HCT116 (cell line): ENCODE measurements around the gene BLOC1S3. TPM values are rescaled to one million over a fixed set of nuclear protein-coding genes. Genes with fewer than 3 reads are reported as not detected.

Source experiments
- ATAC-seq: fragments of 200-7000 bp; cut with Tn5 transposase; 2 replicates; pipeline ENCODE4 v1.9.1; 2020; ENCODE audit warnings: mild to moderate bottlenecking, moderate library complexity
- BruUV-seq: library from RNA; stranded (reverse); fragments of 400-500 nt; replicated peaks from 2 replicates; lab custom pipeline; 2021; lab: Mats Ljungman, UMichigan
- CTCF ChIA-PET: fragments of 300-600 bp; sonication (Branson Sonifier 250); formaldehyde crosslinking; loops from one replicate; lab custom pipeline; 2021; ENCODE audit warnings: antibody characterized with exemption; lab: Charles Lee
- POLR2A ChIA-PET: fragments of 300-600, 350-600 bp; sonication (Branson Sonifier 250); formaldehyde crosslinking; loops from one replicate; lab custom pipeline; 2021; ENCODE audit warnings: antibody characterized with exemption; lab: Charles Lee
- RAD21 ChIA-PET, 2 experiments: fragments of 300-600 bp; sonication (Branson Sonifier 250); formaldehyde crosslinking; loops; one replicate each; lab custom pipeline; 2023; ENCODE audit warnings: low total read pairs in 2 of 2; ENCODE audit not compliant: uncharacterized antibody in 2 of 2, unreplicated experiment in 2 of 2, low non-redundant PET in 1 of 2; lab: Charles Lee
- DNase-seq: peaks from one replicate; pipeline ENCODE4 v3.0.0-alpha.2; 2010; ENCODE audit warnings: low read depth, low spot score
- H2AFZ ChIP-seq: fragments of 200-600 bp; shearing (Covaris generic), sonication (generic); 2 replicates; pipeline ENCODE4 v1.6.1; 2017; ENCODE audit warnings: low read depth, mixed run types, mixed read lengths, antibody characterized with exemption, low read length; ENCODE audit not compliant: poor library complexity, severe bottlenecking
- H3K27ac ChIP-seq: 2 replicates; pipeline ENCODE4 v1.5.1; 2012; ENCODE audit warnings: low read depth, low read length
- H3K27me3 ChIP-seq: fragments of 200-600 bp; sonication (generic); 2 replicates; pipeline ENCODE4 v1.6.1; 2016; ENCODE audit warnings: mixed run types, low read length, mixed read lengths; ENCODE audit not compliant: insufficient read depth
- H3K36me3 ChIP-seq, 2 experiments: fragments of 200-500 bp in 1 of 2; fragments of 200-600 bp in 1 of 2; sonication (Bioruptor generic) in 1 of 2; sonication (generic) in 1 of 2; 2 replicates each; pipeline versions ENCODE4 v1.5.1 to v1.6.1; 2014 to 2016; ENCODE audit warnings: low read length in 2 of 2, inconsistent platforms in 1 of 2, mixed read lengths in 1 of 2, mixed run types in 1 of 2; ENCODE audit not compliant: insufficient read depth in 2 of 2, control insufficient read depth in 1 of 2
- H3K4me1 ChIP-seq, 2 experiments: fragments of 200-600 bp in 1 of 2; sonication (generic) in 1 of 2; 2 replicates each; pipeline versions ENCODE4 v1.5.1 to v1.6.1; 2012 to 2017; ENCODE audit warnings: low read length in 2 of 2, inconsistent platforms in 1 of 2, mild to moderate bottlenecking in 1 of 2, mixed read lengths in 1 of 2, mixed run types in 1 of 2, moderate library complexity in 1 of 2; ENCODE audit not compliant: insufficient read depth in 2 of 2, control insufficient read depth in 1 of 2
- H3K4me2 ChIP-seq: fragments of 200-600 bp; sonication (generic); 2 replicates; pipeline ENCODE4 v1.6.1; 2017; ENCODE audit warnings: mixed run types, low read length, mixed read lengths
- H3K4me3 ChIP-seq, 2 experiments: fragments of 200-600 bp in 1 of 2; sonication (generic) in 1 of 2; replicated peaks in 1 of 2; 2 replicates each; pipeline ENCODE4 v1.5.1; 2011 to 2016; ENCODE audit warnings: low read length in 2 of 2, control low read depth in 1 of 2, low read depth in 1 of 2, mild to moderate bottlenecking in 1 of 2, mixed read lengths in 1 of 2, mixed run types in 1 of 2
- H3K79me2 ChIP-seq: fragments of 200-600 bp; sonication (generic); 2 replicates; pipeline ENCODE4 v1.6.1; 2017; ENCODE audit warnings: mild to moderate bottlenecking, mixed run types, low read length, moderate library complexity, mixed read lengths; ENCODE audit not compliant: insufficient read depth
- H3K9ac ChIP-seq: fragments of 200-600 bp; sonication (generic); 2 replicates; pipeline ENCODE4 v1.6.1; 2016; ENCODE audit warnings: low read length, mixed read lengths
- H3K9me2 ChIP-seq: fragments of 200-600 bp; sonication (generic), shearing (Covaris generic); 2 replicates; pipeline ENCODE4 v1.6.1; 2017; ENCODE audit warnings: mixed run types, mild to moderate bottlenecking, moderate library complexity; ENCODE audit not compliant: insufficient read depth
- H3K9me3 ChIP-seq, 2 experiments: fragments of 200-500 bp in 1 of 2; fragments of 200-600 bp in 1 of 2; sonication (Bioruptor generic) in 1 of 2; sonication (generic) in 1 of 2; 2 replicates each; pipeline ENCODE4 v1.6.1; 2014 to 2017; ENCODE audit warnings: low read length in 2 of 2, mixed read lengths in 2 of 2, inconsistent platforms in 1 of 2, low read depth in 1 of 2, mild to moderate bottlenecking in 1 of 2, mixed run types in 1 of 2, moderate library complexity in 1 of 2; ENCODE audit not compliant: control insufficient read depth in 1 of 2, insufficient read depth in 1 of 2
- H4K20me1 ChIP-seq: fragments of 200-600 bp; sonication (generic), shearing (Covaris generic); 2 replicates; pipeline ENCODE4 v1.6.1; 2017; ENCODE audit warnings: mixed run types, mild to moderate bottlenecking, moderate library complexity; ENCODE audit not compliant: insufficient read depth
- ATF3 ChIP-seq: IDR thresholded peaks from 2 replicates; pipeline ENCODE4 v1.6.1; 2012
- CBX3 ChIP-seq: IDR thresholded peaks from 2 replicates; pipeline ENCODE4 v1.6.1; 2012; ENCODE audit warnings: low read depth
- CEBPB ChIP-seq: IDR thresholded peaks from 2 replicates; pipeline ENCODE4 v1.6.1; 2012; ENCODE audit warnings: low read depth
- EGR1 ChIP-seq: IDR thresholded peaks from 2 replicates; pipeline ENCODE4 v1.6.1; 2012; ENCODE audit warnings: low read depth
- ELF1 ChIP-seq: IDR thresholded peaks from 2 replicates; pipeline ENCODE4 v1.6.1; 2012; ENCODE audit warnings: low read depth, borderline replicate concordance
- EZH2phosphoT487 ChIP-seq: fragments of 200-600 bp; IDR thresholded peaks from 2 replicates; pipeline ENCODE4 v1.6.1; 2018; ENCODE audit warnings: antibody characterized with exemption, borderline replicate concordance
- JUND ChIP-seq: IDR thresholded peaks from 2 replicates; pipeline ENCODE4 v1.6.1; 2012
- MAX ChIP-seq: IDR thresholded peaks from 2 replicates; pipeline ENCODE4 v1.6.1; 2012
- POLR2A ChIP-seq: IDR thresholded peaks from 2 replicates; pipeline ENCODE4 v1.7.0; 2011; ENCODE audit warnings: borderline replicate concordance; ENCODE audit not compliant: insufficient read depth, insufficient read length; ENCODE audit errors: extremely low read depth
- RAD21 ChIP-seq: IDR thresholded peaks from 2 replicates; pipeline ENCODE4 v1.6.1; 2012; ENCODE audit warnings: low read depth, mild to moderate bottlenecking
- REST ChIP-seq: IDR thresholded peaks from 2 replicates; pipeline ENCODE4 v1.6.1; 2012; ENCODE audit warnings: low read depth
- SRF ChIP-seq: IDR thresholded peaks from 2 replicates; pipeline ENCODE4 v1.6.1; 2012; ENCODE audit warnings: low read depth
- ZBTB33 ChIP-seq: IDR thresholded peaks from 2 replicates; pipeline ENCODE4 v1.6.1; 2011; ENCODE audit warnings: mild to moderate bottlenecking, low read length, moderate library complexity; ENCODE audit not compliant: insufficient replicate concordance; ENCODE audit errors: extremely low read depth
- ZFX ChIP-seq: fragments of 450-650 bp; IDR thresholded peaks from 2 replicates; pipeline ENCODE4 v1.6.1; 2017
- ZNF274 ChIP-seq: fragments of 200-500 bp; sonication (Bioruptor generic); IDR thresholded peaks from 2 replicates; pipeline ENCODE4 v1.6.1; 2014; ENCODE audit warnings: mild to moderate bottlenecking, low read depth, low read length, inconsistent platforms
- intact Hi-C: fragments of 100-400 bp; cut with micrococcal nuclease; formaldehyde crosslinking; loops from 2 replicates; pipeline ENCODE4 v1.10.0; 2022
- total RNA-seq: library from RNA; stranded (reverse); gene quantifications from one replicate; pipeline ENCODE4 v1.2.1, GENCODE V29; 2021; ENCODE audit not compliant: unreplicated experiment

BLOC1S3 gene
- total RNA-seq, 1 experiment from 2014 or later, result 12.2 TPM

- no peaks in the 10 kb centered on the region for H4K20me1 ChIP-seq
- ATAC-seq (no peak), DNase-seq (no peak)
- ChIA-PET POLR2A (no interaction called here), CTCF (no interaction called here)
- no peaks in the 10 kb centered on the region for H3K79me2 ChIP-seq
- H3K36me3 ChIP-seq, result no peaks in the 10 kb centered on the region
- no peaks in the 10 kb centered on the region for H3K9me2 ChIP-seq
- BruUV-seq, result no TSS peak
- intact Hi-C loops, result no loop called here
- H3K4me1 ChIP-seq, result no peaks in the 10 kb centered on the region
- H3K27me3 ChIP-seq, result no peaks in the 10 kb centered on the region
- no peaks in the 10 kb centered on the region for H3K9me3 ChIP-seq
- H3K4me2 ChIP-seq, result no peak overlapping the region
- H3K4me3 ChIP-seq, result no peak overlapping the region
- TF ChIP-seq ZNF274, result no peak
- no peak for TF ChIP-seq JUND
- TF ChIP-seq CBX3, result no peak
- TF ChIP-seq, all 23 proteins: peak for 0
- Histone ChIP-seq H2AFZ (no peak overlapping the region), H3K27ac (no peak overlapping the region), H3K9ac (no peak overlapping the region)
- RAD21 ChIA-PET, result interaction anchor here in 1 of 2 experiments (0.7 kb wide), 1 partner anchor 26 kb away, joined by 4 read pairs; no protein-coding TSS in a partner anchor
Observed at GRCh38 chr19:45216667-45217066, 38.1 kb downstream of the BLOC1S3 start.

GRCh38 chr19:45217193-45217956 is 38.8 kb downstream of the BLOC1S3 start:
- Histone ChIP-seq H3K27me3 (no peaks in the 10 kb centered on the region), H3K9ac (no peak overlapping the region), H3K4me3 (no peak overlapping the region), H3K4me1 (no peaks in the 10 kb centered on the region), H3K9me3 (no peaks in the 10 kb centered on the region), H3K36me3 (no peaks in the 10 kb centered on the region), H3K79me2 (no peaks in the 10 kb centered on the region), H4K20me1 (no peaks in the 10 kb centered on the region), H3K4me2 (no peak overlapping the region), H2AFZ (no peak overlapping the region), H3K9me2 (no peaks in the 10 kb centered on the region), H3K27ac (no peak overlapping the region)
- intact Hi-C loops, result no loop called here
- ChIA-PET CTCF (no interaction called here), POLR2A (no interaction called here), RAD21 (interaction anchor here in 1 of 2 experiments (0.7 kb wide), 1 partner anchor 25 kb away, joined by 4 read pairs; no protein-coding TSS in a partner anchor)
- ATAC-seq (no peak), DNase-seq (no peak)
- no TSS peak for BruUV-seq
- TF ChIP-seq MAX, result no peak
- no peak for TF ChIP-seq RAD21
- TF ChIP-seq EZH2phosphoT487, result no peak
- no peak for TF ChIP-seq ATF3
- TF ChIP-seq ELF1, result no peak
- no peak for TF ChIP-seq ZFX
- no peak for TF ChIP-seq EGR1
- no peak for TF ChIP-seq SRF
- no peak for TF ChIP-seq CEBPB
- TF ChIP-seq REST, result no peak
- no peak for TF ChIP-seq POLR2A
- no peak for TF ChIP-seq ZBTB33
